ENCODE results near the gene APBA1. TPM values are rescaled to one million over a fixed set of nuclear protein-coding genes. Genes with fewer than 3 reads are reported as not detected.

Gene APBA1
- polyA plus RNA-seq, 1 donor (not counting 4 experiments of a cell fraction or from before 2014, with no cell fraction given) = 0.66 TPM

- no peak for DNase-seq (ENCODE audit: low read depth, low spot score)
- Histone ChIP-seq H3K9ac (ENCODE audit: control insufficient read depth, extremely low read depth, insufficient read depth, low read length) (no peak overlapping the region), H3K79me2 (ENCODE audit: control insufficient read depth, insufficient read depth, low read length) (no peaks in the 10 kb centered on the region), H3K4me1 (ENCODE audit: control insufficient read depth, extremely low read depth, insufficient read depth, low read length) (no peaks in the 10 kb centered on the region), H3K9me3 (ENCODE audit: control insufficient read depth, low read depth, low read length) (no peaks in the 10 kb centered on the region), H3K4me2 (ENCODE audit: control insufficient read depth, extremely low read depth, insufficient read depth, low read depth, low read length) (no peak overlapping the region), H3K27ac (ENCODE audit: control insufficient read depth, insufficient read depth, low read length) (no peak overlapping the region), H3K27me3 (ENCODE audit: control insufficient read depth, extremely low read depth, insufficient read depth, low read length) (no peaks in the 10 kb centered on the region), H2AFZ (ENCODE audit: control insufficient read depth, low read length) (no peak overlapping the region), H3K36me3 (ENCODE audit: control insufficient read depth in 2 of 2, extremely low read depth in 1 of 2, insufficient read depth in 2 of 2, low read length in 2 of 2) (no peaks in the 10 kb centered on the region), H3K4me3 (ENCODE audit: control insufficient read depth in 2 of 3, extremely low read depth in 1 of 3, insufficient read depth in 2 of 3, low read depth in 1 of 3, low read length in 3 of 3) (no peak overlapping the region), H4K20me1 (ENCODE audit: control insufficient read depth, extremely low read depth, insufficient read depth, low read length) (no peaks in the 10 kb centered on the region), H3K9me1 (ENCODE audit: control insufficient read depth, extremely low read depth, insufficient read depth, low read length) (no peaks in the 10 kb centered on the region)
- TF ChIP-seq CTCF (optimal IDR thresholded peaks at IDR 0.05 in 1 of 3, IDR thresholded peaks at IDR 0.05 in 1 of 3, conservative IDR thresholded peaks at IDR 0.05 in 1 of 3; ENCODE audit: extremely low read depth in 1 of 3, insufficient read depth in 2 of 3, low read length in 3 of 3) (no peak), EZH2 (IDR thresholded peaks at IDR 0.05; ENCODE audit: low read length) (no peak)
- no peak for FAIRE-seq
- dilution Hi-C loops (cut with MboI; ENCODE audit: extremely low pct_ligation_motif_present, low sequenced_read_pairs) = no loop called here
Observed at GRCh38 chr9:69593301-69593700, 78.9 kb downstream of the APBA1 start.

GRCh38 chr9:69590266-69590665 lies 81.9 kb downstream of the APBA1 start:
- no peaks in the 10 kb centered on the region for H3K79me2 ChIP-seq (ENCODE audit: control insufficient read depth, insufficient read depth, low read length)
- dilution Hi-C loops (cut with MboI; ENCODE audit: extremely low pct_ligation_motif_present, low sequenced_read_pairs) = no loop called here
- H3K9me1 ChIP-seq (ENCODE audit: control insufficient read depth, extremely low read depth, insufficient read depth, low read length) = no peaks in the 10 kb centered on the region
- no peak overlapping the region for H2AFZ ChIP-seq (ENCODE audit: control insufficient read depth, low read length)
- no peak for DNase-seq (ENCODE audit: low read depth, low spot score)
- FAIRE-seq = no peak
- H3K4me1 ChIP-seq (ENCODE audit: control insufficient read depth, extremely low read depth, insufficient read depth, low read length) = no peaks in the 10 kb centered on the region
- H3K27ac ChIP-seq (ENCODE audit: control insufficient read depth, insufficient read depth, low read length) = no peak overlapping the region
- H3K9ac ChIP-seq (ENCODE audit: control insufficient read depth, extremely low read depth, insufficient read depth, low read length) = no peak overlapping the region
- no peak overlapping the region for H3K4me2 ChIP-seq (ENCODE audit: control insufficient read depth, extremely low read depth, insufficient read depth, low read depth, low read length)
- no peak overlapping the region for H3K4me3 ChIP-seq (ENCODE audit: control insufficient read depth in 2 of 3, extremely low read depth in 1 of 3, insufficient read depth in 2 of 3, low read depth in 1 of 3, low read length in 3 of 3)
- no peaks in the 10 kb centered on the region for H4K20me1 ChIP-seq (ENCODE audit: control insufficient read depth, extremely low read depth, insufficient read depth, low read length)
- TF ChIP-seq EZH2 (IDR thresholded peaks at IDR 0.05; ENCODE audit: low read length) = no peak
- TF ChIP-seq CTCF (optimal IDR thresholded peaks at IDR 0.05 in 1 of 3, IDR thresholded peaks at IDR 0.05 in 1 of 3, conservative IDR thresholded peaks at IDR 0.05 in 1 of 3; ENCODE audit: extremely low read depth in 1 of 3, insufficient read depth in 2 of 3, low read length in 3 of 3) = no peak
- H3K36me3 ChIP-seq (ENCODE audit: control insufficient read depth in 2 of 2, extremely low read depth in 1 of 2, insufficient read depth in 2 of 2, low read length in 2 of 2) = no peaks in the 10 kb centered on the region
- H3K9me3 ChIP-seq (ENCODE audit: control insufficient read depth, low read depth, low read length) = no peaks in the 10 kb centered on the region
- H3K27me3 ChIP-seq (ENCODE audit: control insufficient read depth, extremely low read depth, insufficient read depth, low read length) = no peaks in the 10 kb centered on the region

Measured in keratinocyte (primary cell).